EL (cell line): Measurements from ENCODE around the gene ATXN7L3.

Experiments used
- DNase-seq: peaks from one replicate; pipeline ENCODE4 v3.0.0-alpha.2; 2016

ATXN7L3 gene

DNA sequence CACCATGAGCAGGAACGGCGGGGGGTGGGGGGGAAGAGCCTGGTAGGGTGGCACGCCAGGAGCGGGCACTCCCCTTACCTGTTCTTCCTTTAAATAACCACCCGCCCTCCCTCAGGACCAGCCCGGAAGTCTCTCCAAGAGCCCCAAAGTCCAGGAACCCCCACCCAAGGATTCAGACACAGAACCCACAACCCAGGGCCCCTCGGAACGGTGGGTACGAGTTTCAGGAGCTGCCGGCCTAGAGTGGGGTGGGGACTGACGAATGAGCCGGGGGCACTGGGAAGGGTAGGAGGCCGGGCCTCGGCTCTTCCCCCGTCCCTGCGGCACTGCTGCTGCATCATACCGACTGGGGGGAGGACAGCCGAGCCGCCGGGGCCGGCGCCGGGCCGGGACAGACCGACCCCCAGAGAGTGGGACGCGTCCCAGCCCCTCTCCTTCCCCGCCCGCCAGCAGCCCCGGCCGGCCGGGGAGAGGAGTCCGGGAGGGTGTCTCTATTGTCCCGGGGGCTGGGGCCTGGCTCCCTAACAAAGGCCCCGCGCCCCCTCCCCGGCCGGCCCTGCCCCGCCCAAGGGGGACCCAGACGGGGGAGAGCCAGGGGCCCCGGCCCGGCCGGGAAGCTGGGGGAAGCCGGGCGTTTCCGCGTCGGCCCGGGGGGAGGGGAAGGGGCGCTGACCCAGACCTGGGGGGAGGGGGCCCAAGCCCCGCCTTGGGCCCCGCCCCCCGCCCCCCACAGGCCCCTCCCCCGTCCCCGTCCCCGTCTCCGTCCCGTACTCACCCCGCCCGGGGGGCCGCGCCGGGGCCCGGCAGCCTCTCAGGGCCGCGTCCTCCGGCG lies 747 bp downstream of the ATXN7L3 start:
- DNase-seq = peak; percentile 60

DNA sequence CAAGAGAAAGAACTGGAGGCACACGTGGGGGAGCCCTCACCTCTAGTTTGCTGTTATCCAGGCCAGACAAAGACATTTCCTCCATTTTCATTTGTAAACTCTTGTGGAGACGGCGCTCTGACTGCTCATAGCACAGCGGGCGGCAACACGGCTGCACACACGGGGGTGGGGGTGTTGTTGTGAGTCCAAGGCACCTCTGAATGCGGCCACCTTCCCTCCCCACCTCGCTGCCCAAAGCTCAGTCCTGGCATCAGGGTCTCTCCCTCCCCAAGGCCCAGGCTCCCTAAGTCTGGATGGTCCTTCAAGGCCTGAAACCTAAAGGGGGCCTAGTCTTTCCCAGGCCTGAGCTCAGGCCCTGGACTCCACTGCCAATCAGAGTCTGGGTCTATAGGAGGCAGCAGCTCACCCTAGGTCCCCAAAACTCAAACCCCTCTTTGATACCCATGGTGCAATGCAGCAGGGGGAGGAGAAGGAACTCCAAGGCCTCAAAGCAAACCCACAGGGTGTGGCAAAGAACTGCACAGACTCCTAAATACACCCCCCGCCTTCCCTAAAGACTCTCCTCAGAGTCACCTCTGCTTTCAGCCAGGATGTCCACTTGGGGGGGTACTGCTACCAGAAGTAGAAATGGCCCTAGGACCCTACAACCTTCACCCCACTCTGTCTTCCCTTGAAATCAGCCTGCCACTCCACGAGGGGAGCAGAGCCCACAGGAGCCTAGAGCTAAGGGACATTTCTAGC lies 1.5 kb downstream of the ATXN7L3 start:
- DNase-seq = peak; percentile 70

DNA sequence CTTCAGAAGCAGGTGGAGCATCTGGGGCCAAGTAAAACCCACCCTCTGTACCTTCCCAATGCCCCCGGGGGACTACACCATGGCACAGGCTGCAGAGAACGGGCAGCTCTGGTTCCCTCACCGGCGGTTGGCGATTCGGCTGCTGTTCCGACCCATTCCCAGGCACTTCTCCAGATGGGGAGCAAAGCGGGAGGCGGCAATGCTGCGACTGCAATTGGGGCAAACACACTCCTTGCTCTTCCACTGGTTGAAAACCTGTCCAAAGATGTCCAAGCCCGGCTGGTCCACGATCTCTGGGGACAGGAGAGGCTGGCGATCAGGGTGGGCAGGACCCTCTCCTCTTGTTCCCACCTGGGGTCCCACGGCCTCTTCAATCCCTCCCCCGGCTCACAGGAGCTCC lies 2.6 kb downstream of the ATXN7L3 start:
- DNase-seq = no peak

DNA sequence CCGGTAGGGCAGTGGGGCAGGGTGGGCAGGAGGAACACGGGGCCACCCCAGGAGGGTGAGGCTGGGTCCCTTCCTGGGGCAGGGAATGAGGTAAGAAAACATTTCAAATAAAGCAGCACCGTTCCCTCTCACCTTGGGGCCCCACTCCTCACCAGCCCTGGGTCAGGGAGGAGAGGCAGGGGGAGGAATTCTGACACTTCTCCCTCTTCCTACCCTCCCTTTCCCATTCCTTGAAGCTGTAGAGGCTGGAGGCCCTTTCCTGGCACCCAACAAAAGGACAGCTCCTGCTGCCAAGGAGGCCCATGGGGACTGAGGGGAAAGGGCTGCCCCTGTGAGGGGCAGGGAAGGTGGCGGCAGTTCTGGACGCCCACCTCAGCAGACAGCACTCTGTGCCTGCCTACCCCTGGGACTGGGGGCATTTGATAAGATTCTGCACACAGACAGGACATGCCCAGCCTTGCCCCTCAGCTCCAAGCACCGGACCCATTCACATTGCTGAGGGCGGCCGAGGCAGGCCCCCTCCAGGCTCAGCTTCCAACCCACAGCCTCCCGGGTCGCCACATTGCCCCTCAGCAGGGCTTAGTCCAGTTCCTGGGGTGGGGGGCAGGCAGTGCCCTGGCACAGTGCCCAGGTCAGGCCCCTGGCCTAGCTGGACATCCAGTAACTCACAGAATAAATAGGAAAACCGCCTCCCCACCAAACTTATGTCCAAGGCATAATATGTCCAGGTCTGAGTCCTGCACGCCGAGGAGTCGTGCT lies 6.2 kb downstream of the ATXN7L3 start:
- DNase-seq = no peak

DNA sequence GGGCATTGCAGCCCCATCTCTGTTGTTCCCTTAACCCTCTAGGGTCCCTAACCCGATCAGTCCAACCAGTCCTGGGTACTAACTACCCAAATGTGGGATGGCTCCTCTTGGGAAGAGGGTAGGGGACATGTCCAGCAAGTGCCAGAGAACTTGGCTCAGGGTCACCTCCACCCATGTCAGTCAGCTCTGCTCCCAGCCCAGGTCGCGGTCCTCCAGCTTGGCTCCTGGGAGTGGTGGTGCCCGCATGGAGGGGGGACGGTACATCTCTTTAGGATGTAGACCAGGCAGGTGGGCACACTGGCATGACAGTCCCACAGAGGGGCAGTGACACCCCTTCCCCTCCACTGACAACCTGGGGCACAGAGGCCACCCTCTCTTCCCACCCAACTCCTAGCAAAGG lies 6.9 kb downstream of the ATXN7L3 start:
- no peak for DNase-seq

DNA sequence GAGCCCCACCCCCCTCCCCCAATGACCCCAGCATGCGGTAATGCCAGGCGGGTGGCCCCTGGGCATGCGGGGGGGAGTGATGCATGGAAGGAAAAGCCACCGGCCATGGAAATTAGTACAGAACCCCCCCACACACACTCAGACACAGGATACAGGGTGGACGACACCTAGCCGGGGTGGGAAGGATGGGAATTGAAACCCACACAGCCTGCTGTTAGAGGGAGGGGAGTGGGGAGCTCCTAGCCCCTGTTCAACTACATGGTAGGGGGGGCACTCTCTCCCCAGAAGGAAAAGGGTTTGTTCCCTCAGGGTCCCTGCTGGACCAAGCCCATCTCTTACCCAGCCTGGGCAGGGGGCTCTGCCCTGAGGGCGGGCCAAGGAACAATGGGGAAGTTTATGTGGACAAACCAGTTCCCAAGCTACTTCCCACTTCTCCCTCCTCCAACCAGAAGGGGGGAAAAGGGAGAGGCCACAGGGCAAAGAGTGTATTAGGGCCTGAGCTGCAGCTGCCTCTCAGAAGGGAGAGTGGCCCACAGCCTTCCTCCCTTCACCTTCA lies 7.7 kb downstream of the ATXN7L3 start:
- DNase-seq = no peak

DNA sequence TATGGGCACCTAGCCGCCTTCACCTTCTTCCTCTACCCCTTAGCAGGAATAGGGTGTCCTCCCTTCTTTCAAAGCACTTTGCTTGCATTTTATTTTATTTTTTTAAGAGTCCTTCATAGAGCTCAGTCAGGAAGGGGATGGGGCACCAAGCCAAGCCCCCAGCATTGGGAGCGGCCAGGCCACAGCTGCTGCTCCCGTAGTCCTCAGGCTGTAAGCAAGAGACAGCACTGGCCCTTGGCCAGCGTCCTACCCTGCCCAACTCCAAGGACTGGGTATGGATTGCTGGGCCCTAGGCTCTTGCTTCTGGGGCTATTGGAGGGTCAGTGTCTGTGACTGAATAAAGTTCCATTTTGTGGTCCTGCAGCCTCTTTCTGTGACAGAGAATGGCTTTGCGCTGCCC lies 8.3 kb downstream of the ATXN7L3 start:
- DNase-seq = no peak

DNA sequence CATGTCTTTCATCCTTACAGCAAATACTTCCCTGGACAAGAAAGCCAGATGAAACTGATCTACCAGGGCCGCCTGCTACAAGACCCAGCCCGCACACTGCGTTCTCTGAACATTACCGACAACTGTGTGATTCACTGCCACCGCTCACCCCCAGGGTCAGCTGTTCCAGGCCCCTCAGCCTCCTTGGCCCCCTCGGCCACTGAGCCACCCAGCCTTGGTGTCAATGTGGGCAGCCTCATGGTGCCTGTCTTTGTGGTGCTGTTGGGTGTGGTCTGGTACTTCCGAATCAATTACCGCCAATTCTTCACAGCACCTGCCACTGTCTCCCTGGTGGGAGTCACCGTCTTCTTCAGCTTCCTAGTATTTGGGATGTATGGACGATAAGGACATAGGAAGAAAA lies 9.2 kb downstream of the ATXN7L3 start:
- DNase-seq = no peak

DNA sequence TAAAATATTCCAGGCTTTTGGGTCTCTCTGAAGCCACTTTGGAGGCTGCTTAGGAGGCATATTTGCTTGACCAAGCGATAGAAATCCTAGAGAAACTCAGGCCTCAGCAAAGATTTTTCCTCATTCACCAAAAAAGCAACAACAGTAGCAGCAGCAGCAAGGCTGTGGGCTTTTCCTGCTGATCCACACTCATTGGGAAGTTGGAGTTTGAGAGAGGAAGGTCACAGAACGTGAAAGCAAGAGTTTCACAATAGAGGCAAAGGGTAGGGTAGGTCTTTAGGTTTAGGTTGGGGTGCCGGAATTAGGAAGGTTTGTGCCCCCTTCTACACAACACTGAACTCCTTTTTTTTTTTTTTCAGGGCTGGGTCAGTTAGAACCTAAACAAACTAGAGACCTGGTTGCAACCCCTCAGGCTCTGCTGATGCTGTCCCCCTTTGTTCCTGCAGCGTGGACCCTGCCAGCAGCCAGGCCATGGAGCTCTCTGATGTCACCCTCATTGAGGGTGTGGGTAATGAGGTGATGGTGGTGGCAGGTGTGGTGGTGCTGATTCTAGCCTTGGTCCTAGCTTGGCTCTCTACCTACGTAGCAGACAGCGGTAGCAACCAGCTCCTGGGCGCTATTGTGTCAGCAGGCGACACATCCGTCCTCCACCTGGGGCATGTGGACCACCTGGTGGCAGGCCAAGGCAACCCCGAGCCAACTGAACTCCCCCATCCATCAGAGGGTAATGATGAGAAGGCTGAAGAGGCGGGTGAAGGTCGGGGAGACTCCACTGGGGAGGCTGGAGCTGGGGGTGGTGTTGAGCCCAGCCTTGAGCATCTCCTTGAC lies 10.9 kb downstream of the ATXN7L3 start:
- no peak for DNase-seq

DNA sequence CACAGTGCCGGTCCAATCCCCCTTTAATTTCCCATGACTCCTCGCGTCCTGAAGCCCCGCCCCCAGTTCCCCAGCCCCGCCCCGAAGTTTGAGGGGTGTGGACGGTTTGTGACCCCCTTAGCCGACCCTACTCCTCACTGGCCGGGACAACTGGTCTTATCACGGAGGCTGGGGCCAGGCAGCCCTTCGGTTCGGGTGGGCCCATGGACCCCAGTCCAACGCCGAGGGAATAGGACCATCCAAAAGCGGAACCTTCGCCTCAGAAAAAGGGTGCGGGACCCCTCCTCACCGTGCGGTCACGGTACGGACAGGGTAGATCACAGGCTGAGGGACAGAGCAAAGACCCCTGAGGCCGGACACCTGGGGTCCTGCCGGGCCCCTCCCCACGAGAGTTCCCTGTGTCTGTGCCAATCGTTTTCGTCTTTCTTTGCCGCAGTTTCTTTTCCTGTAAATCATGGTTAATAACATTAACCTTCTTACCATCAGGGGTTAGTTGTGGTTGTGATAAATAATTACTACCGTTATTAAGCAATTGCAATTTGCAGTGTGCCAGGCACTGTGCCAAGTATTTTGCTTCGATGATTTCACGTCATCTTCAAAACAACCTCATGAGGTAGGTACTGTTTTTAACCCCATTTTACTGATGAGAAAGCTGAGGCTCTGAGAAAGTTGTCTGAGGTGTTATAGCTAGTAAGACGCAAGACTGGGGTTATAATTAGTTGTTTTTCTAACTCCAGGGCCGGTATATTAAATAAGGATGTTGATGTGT lies 12.4 kb downstream of the ATXN7L3 start:
- DNase-seq = peak; percentile 37

DNA sequence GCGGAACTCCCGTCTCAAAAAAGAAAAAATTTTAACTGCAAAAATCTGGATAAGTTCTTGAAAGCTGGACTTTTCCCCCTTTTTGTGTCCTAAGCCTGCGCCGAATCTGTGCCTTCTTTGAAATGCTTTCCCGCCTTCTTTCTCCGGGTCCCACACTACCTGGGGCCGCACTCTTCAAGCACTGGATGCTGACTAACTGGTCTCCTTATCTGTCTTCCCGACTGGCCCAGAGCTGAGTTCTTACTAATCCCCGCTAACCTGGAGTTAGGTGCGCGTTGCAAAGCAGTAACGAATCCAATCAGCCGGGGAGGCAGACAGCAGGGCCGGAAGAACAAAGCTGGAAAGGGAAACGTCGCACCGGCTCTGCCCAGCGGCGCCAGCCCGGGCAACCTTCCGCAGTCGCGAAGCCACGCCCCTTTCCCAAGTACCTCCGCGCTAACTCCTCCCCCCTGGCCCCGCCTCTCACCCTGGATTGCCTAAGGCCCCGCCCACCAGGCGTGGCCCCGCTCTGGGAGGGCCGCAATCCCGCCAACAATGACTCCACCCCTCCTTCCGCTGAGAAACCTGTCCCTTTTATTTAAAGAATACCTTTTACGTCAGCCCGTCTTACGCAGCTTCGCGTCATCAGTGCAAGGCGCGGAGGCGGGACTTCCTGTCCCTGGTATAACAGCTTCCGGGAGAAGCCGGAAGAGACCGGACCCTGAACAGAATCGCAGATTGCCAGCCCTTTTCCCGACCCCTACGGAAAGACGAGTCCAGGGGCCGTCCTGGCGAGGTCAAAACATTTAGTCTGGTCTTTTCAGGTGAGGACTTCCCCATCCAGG lies 13.2 kb downstream of the ATXN7L3 start, which contains the start of gene TMUB2:
TSS of gene TMUB2 (plus strand) at position 666 of the 824 bp plus-strand sequence. CDS start 737 bp downstream, outside the sequence.
- DNase-seq = peak; percentile 99

DNA sequence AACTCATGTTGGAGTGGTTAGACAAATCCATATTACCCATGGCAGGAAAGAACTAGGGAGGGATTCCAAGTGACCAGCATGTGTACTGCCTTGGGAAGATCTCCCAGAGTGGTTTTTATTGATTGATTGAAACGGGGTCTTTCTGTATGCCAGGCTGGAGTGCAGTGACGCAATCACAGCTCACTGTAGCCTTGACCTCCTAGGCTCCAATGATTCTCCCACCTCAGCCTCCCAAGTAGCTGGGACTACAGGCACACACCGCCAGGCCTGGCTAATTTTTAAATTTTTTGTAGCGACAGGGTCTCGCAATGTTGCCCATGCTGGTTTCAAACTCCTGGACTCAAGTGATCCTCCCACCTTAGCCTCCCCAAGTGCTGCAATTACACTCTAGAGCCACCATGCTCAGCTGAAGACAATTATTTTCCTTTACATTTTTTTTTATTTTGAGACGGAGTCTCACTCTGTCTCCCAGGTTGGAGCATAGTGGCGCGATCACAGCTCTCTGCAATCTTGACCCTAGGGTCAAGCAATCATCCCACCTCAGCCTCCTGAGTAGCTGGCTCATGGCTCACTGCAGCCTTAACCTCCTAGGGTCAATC lies 15.4 kb downstream of the ATXN7L3 start:
- no peak for DNase-seq

DNA sequence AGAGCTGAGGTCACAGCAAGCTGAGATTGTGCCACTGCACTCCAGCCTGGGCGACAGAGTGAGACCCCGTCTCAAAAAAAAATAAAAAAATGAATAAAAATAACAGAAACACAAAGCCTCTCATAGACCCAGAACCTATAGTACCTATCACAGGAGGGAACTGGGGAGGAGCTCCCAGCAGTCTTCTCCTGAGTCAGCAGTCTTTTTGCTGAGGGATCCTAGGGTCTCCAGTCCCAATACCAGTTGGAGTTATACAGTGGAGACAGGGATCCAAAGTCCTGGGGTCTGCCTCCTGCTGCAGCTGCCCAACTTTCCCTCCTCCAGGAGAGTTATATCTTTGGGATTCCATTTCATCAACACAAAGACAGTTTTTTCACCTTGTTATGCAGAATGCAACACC lies 16.7 kb downstream of the ATXN7L3 start:
- no peak for DNase-seq

DNA sequence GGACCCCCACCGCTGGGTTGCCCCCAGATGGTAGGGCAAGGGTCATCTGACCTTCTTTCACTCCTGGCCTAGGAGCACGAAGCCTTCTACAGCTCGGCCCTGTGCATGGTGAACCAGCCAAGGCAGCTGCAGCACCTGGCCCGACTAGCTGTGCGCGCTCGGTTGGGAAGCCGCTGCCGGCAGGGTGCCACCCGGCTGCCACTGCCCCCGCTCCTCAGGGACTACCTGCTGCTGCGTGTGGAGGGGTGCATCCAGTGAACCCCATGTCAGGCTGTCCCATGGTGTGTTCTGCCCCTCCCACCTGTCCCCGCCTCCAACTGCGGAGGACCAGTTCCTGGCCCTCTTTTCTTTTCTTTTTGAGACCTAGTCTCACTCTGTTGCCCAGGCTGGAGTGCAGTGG lies 21.6 kb downstream of the ATXN7L3 start:
- DNase-seq = no peak

DNA sequence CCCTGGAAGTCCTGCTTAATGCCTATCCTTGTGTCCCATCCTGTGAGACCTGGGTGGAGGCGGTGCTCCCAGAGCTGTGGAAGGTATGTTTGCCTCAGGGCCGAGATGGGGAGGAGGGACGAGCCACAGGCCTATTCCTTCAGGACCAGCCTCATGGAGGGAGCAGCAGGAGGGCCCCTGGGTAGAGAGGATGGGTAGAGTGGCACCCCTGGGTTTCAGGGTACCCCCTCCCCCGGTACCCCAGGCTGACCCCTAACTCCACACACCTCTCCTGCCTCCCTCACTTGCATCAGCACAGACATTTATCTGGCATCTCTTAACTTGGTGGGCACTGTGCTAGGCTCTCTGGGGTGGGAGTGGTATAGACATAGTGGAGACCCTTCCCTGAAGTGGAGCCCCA lies 22.0 kb downstream of the ATXN7L3 start:
- no peak for DNase-seq

DNA sequence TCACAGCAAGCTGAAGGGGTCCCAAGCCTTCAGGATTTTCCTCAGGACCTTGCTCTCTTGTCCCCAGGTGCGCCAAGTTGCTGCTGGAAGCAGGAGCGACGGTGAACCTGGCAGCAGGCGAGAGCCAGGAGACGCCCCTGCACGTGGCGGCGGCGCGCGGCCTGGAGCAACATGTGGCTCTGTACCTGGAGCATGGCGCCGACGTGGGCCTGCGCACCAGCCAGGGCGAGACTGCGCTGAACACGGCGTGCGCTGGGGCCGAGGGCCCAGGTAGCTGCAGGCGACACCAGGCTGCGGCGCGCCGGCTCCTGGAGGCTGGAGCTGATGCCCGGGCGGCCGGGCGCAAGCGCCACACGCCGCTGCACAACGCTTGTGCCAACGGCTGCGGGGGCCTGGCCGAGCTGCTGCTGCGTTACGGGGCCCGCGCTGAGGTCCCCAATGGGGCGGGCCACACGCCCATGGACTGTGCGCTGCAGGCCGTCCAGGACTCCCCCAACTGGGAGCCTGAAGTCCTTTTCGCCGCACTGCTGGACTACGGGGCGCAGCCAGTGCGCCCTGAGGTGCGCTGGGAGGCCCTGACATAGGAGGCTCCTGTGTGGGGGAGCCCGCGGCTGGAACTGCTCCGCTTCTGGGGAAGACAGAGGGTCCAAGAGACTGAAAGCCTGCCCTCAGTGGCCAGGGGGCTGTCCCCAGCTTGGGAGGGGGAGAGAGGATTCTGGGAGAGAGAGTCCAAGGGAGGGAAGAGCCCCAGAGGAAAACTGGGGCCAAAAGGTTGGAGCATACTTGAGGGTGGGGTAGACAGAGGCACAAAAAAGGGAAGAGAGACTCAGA lies 22.8 kb downstream of the ATXN7L3 start:
- no peak for DNase-seq

DNA sequence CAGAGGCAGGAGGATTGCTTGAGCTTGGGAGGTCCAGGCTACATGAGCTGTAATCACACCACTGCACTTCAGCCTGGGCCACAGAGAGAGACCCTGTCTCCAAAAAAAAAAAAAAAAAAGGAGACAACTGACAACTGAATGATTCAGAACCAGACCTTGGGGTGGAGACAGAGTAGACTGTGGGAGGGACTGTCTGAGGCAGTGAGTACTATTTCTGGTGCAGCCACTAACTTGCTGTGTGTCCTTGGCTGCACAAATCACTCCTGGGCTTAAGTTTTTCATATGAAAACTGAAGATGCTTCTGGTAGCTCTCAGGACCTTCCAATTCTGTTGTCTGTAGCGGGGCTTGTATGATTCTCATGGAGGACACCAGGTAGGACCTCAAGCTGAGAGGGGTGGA lies 23.4 kb downstream of the ATXN7L3 start:
- no peak for DNase-seq

DNA sequence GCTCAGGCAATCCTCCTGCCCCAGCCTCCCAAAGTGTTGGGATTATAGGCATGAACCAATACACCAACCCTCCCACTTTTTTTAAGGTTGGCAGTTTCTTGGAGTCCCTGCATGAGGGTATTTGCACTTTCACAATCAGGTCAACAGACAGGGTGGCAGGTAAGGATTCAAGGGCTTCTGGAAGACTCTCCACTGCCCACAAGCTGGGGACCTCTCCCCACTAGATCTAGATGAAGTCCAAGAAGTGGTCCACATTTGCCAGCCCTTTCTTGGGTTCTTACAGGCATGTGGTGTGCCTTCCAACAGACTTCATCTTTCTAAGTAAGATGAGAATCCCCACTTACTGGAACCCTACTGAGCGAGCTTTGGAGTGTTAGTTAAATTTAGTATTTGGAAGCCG lies 25.3 kb downstream of the ATXN7L3 start:
- DNase-seq = no peak

DNA sequence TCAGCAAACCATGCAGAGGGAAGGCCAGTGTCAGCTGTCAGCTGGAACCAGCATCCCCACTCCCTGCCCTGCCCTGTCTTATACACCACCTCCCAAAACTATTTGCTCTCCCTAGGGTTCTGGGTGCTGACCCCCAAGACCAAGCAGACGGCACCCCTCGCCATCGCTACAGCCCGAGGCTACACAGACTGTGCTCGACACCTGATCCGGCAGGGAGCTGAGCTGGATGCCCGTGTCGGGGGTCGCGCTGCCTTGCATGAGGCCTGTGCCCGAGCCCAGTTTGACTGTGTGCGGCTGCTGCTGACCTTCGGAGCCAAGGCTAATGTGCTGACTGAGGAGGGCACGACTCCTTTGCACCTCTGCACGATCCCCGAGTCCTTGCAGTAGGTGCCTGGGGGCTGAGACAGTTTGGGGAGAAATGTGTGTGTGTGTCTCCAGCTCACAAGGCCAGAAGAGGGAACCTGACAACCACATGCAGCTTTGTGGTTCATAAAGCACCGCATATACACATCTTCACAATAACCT lies 27.7 kb downstream of the ATXN7L3 start:
- DNase-seq = no peak
